Heart right ventricle (tissue), 16 donors: ENCODE measurements around the gene FMNL3. TPM values are rescaled to one million over a fixed set of nuclear protein-coding genes. Genes with fewer than 3 reads are reported as not detected.
A peak's percentile ranks its signal among the peaks of the same experiment; 100 is the strongest.

Experiments used
- ATAC-seq, 8 donors: fragments of 200-7000 bp; cut with Tn5 transposase; one replicate each; pipeline ENCODE4 v1.9.1; 2020; ENCODE audit warnings: mild to moderate bottlenecking in 8 of 8, moderate library complexity in 8 of 8, moderate number of reproducible peaks in 1 of 8
- DNase-seq, 2 donors: peaks; one replicate each; pipeline ENCODE4 v3.0.0-alpha.2; 2020
- H3K27ac ChIP-seq, 10 donors: fragments of 200-600 bp; sonication (generic) in 2 of 10; one replicate each; pipeline versions ENCODE4 v1.5.0 to v1.8.0; 2020 to 2022; ENCODE audit warnings: mild to moderate bottlenecking in 3 of 10
- H3K27me3 ChIP-seq, 7 donors: fragments of 200-600 bp; one replicate each; pipeline ENCODE4 v1.8.0; 2021 to 2022; ENCODE audit warnings: mild to moderate bottlenecking in 2 of 7
- H3K36me3 ChIP-seq, 9 donors: fragments of 200-600 bp; sonication (generic) in 1 of 9; one replicate each; pipeline versions ENCODE4 v1.5.0 to v1.8.0; 2020 to 2022; ENCODE audit warnings: mild to moderate bottlenecking in 2 of 9
- H3K4me1 ChIP-seq, 9 donors: fragments of 200-600 bp; sonication (generic) in 1 of 9; one replicate each; pipeline versions ENCODE4 v1.5.0 to v1.8.0; 2020 to 2022; ENCODE audit warnings: mild to moderate bottlenecking in 4 of 9
- H3K4me3 ChIP-seq, 10 donors: fragments of 200-600 bp; sonication (generic) in 2 of 10; one replicate each; pipeline versions ENCODE4 v1.5.0 to v1.8.0; 2020 to 2022; ENCODE audit warnings: mild to moderate bottlenecking in 7 of 10, moderate library complexity in 2 of 10
- H3K9me3 ChIP-seq, 11 donors: fragments of 200-600 bp in 10 of 11; sonication (generic) in 2 of 11; one replicate each; pipeline versions ENCODE4 v1.5.0 to v1.8.0; 2013 to 2022; ENCODE audit warnings: mild to moderate bottlenecking in 2 of 11, control low read depth in 1 of 11, moderate library complexity in 1 of 11
- CTCF ChIP-seq, 9 donors: fragments of 200-600 bp; sonication (generic) in 2 of 9; IDR thresholded peaks; one replicate each; pipeline versions ENCODE4 v1.5.0 to v1.8.0; 2021 to 2022; ENCODE audit warnings: antibody characterized with exemption in 9 of 9, mild to moderate bottlenecking in 5 of 9, moderate library complexity in 1 of 9
- WGBS, 2 donors: extraction: QIAGEN DNeasy Blood & Tissue Kit; methylation state at CpG; one replicate each; pipeline ENCODE4 v1.1.7; 2013; ENCODE audit warnings: inconsistent platforms in 1 of 2; 5-methylcytosine and 5-hydroxymethylcytosine counted together
- intact Hi-C, 10 donors: fragments of 100-400 bp; cut with DNase I; formaldehyde crosslinking; loops; one replicate each; pipeline versions ENCODE4 v1.11.1 to v1.14.2; 2022
- polyA plus RNA-seq, 2 donors: library from polyadenylated mRNA; stranded (reverse); fragments of 200-250 nt; gene quantifications; one replicate each; pipeline ENCODE4 v1.2.3, GENCODE V29; 2013
- total RNA-seq, 10 donors: library from RNA; stranded (reverse); fragmentation: NEBNext Ultra II Directional in 3 of 10; extraction: Animal tissue kit (Norgen Biotek cat#: 25700) in 3 of 10; gene quantifications; one replicate each; pipeline versions ENCODE4 v1.2.1 to v1.2.4, GENCODE V29; 2021 to 2023
- donor health status: Arrhythmogenic right ventricular cardiomyopathy.
- donor health status: ischemic (EF 13 %, LVEDD 7.1; RV severe dilation, severe dysfunction).
- donor health status: healthy with polysubstance abuse.
- donor health status: DM: no; HTN: yes; CAD: no.
- donor health status: DM: no; HTN: no; CAD: no.
- donor health status: ischemic (EF 25% LVEDD 6.9; RV normal size, moderate dysfunction).
- donor health status: ischemic (EF 25% LVEDD 5.7; RV mildly dilated, moderate dysfunction).
- donor health status: healthy.
- donor health status: DM: yes; HTN: yes; CAD: no.
- donor health status: Ischemic cardiomyopathy.
- donor health status: ischemic (EF 35%, LVEDD 5.7; RV mildly dilated, moderate dysfunction).
- donor health status: nonischemic (EF 11% LVEDD 7.7; RV severe dilation, severe dysfunction).
- donor health status: DM: yes; HTN: yes; CAD: no.
- donor health status: PGD.
- donor health status: ischemic (EF 29% LVEDD 5.4; RV normal size, mild dysfunction).
- donor health status: nonischemic (EF 23%, LVEDD 6.1; RV moderate dilation, normal function).

The FMNL3 gene
- total and polyA plus RNA-seq, 12 donors = 5.7 to 19.6 (median 11.3) TPM

GRCh38 chr12:49705479-49706134 lies 1.6 kb downstream of the FMNL3 start:
- peaks cover 0 to 5% (median 0%) of the 10 kb centered on the region in 9 donors for H3K36me3 ChIP-seq
- peaks cover 0 to 5% (median 0%) of the 10 kb centered on the region in 7 donors for H3K27me3 ChIP-seq
- 45 to 59% methylated on average over 10 of the region's 10 CpGs for WGBS, 2 donors
- H3K27ac ChIP-seq = peak overlapping the region; percentile 88 to 99 (median 98)
- DNase-seq = peak; percentile 31 to 34
- intact Hi-C loops = loop anchor here in 8 of 10 donors (2.0 to 5.0 kb wide), 4 partner anchors 33 to 63 kb away; no protein-coding TSS in a partner anchor
- TF ChIP-seq CTCF (IDR thresholded peaks at IDR 0.05) = no peak
- H3K4me3 ChIP-seq = peak overlapping the region in 9 of 10 donors; percentile 67 to 98 (median 94)
- ATAC-seq = peak in 6 of 8 donors; percentile 15 to 43 (median 28)
- no peaks in the 10 kb centered on the region for H3K9me3 ChIP-seq
- H3K4me1 ChIP-seq = peaks cover 9 to 62% (median 41%) of the 10 kb centered on the region in 9 donors

GRCh38 chr12:49703647-49704137 lies 3.5 kb downstream of the FMNL3 start:
- Histone ChIP-seq H3K9me3 (no peaks in the 10 kb centered on the region), H3K4me1 (peaks cover 10 to 79% (median 57%) of the 10 kb centered on the region in 9 donors), H3K36me3 (peaks cover 0 to 9% (median 0%) of the 10 kb centered on the region in 9 donors), H3K4me3 (no peak overlapping the region), H3K27me3 (no peaks in the 10 kb centered on the region), H3K27ac (peak overlapping the region in 8 of 10 donors; percentile 2 to 99 (median 68))
- WGBS, 2 donors = 65 to 78% methylated on average over 3 of the region's 3 CpGs
- intact Hi-C loops = loop anchor here in 1 of 10 donors (5.0 kb wide), 1 partner anchor 41 kb away; no protein-coding TSS in a partner anchor
- no peak for ATAC-seq
- no peak for TF ChIP-seq CTCF (IDR thresholded peaks at IDR 0.05)
- DNase-seq = no peak

DNA sequence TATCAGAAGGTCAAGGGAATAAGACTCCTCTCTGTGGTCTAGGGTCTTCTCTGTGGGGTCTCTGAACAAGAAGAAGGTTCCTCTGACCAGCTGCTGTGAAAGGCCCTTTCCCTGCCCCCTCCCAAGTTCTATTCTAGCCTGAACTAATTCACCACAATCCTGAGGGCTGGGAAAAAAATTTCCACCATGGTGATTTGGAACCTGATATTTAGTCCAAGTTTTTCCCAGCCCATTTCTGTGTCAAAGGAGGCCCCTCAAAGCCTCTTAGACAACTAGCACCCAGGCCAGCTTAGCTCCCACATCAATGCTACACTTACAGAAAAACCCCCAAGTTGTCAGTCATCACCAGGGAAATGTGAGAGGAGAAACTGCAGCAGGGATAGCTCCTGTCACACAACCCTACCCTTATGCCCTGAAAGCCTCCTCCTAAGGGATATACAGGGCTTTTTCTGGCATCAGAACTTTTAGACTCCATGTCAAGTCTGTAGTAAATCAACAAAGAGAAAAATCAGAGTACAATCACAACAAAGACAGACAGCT lies 4.5 kb downstream of the FMNL3 start:
- Histone ChIP-seq H3K27me3 (no peaks in the 10 kb centered on the region), H3K4me3 (no peak overlapping the region), H3K36me3 (peaks cover 0 to 9% (median 0%) of the 10 kb centered on the region in 9 donors), H3K9me3 (no peaks in the 10 kb centered on the region), H3K4me1 (peaks cover 16 to 85% (median 66%) of the 10 kb centered on the region in 9 donors), H3K27ac (peak overlapping the region in 8 of 10 donors; percentile 2 to 99 (median 40))
- intact Hi-C loops = loop anchor here in 1 of 10 donors (5.0 kb wide), 1 partner anchor 40 kb away; no protein-coding TSS in a partner anchor
- no peak for DNase-seq
- no peak for TF ChIP-seq CTCF (IDR thresholded peaks at IDR 0.05)
- ATAC-seq = no peak

- Histone ChIP-seq H3K4me1 (peaks cover 21 to 90% (median 74%) of the 10 kb centered on the region in 9 donors), H3K9me3 (no peaks in the 10 kb centered on the region), H3K36me3 (peaks cover 0 to 9% (median 0%) of the 10 kb centered on the region in 9 donors), H3K27ac (peak overlapping the region in 6 of 10 donors; percentile 2 to 99 (median 69)), H3K27me3 (no peaks in the 10 kb centered on the region), H3K4me3 (no peak overlapping the region)
- 96 to 98% methylated on average over 3 of the region's 3 CpGs for WGBS, 2 donors
- intact Hi-C loops = loop anchor here in 1 of 10 donors (5.0 kb wide), 1 partner anchor 40 kb away; no protein-coding TSS in a partner anchor
- no peak for ATAC-seq
- no peak for TF ChIP-seq CTCF (IDR thresholded peaks at IDR 0.05)
- DNase-seq = no peak
These were observed 5.2 kb downstream of the FMNL3 start for GRCh38 chr12:49702009-49702408.
